WTC11 (cell line): ENCODE data around the gene ELF5. TPM values are rescaled to one million over a fixed set of nuclear protein-coding genes. Genes with fewer than 3 reads are reported as not detected.

ENCODE experiments used
- CBFB ChIP-seq: sonication (generic); formaldehyde crosslinking; IDR thresholded peaks from 2 replicates; pipeline ENCODE4 v1.8.1; 2022; ENCODE audit warnings: mild to moderate bottlenecking, low read depth, missing genetic modification reagents
- FOXP1 ChIP-seq: sonication (generic); formaldehyde crosslinking; IDR thresholded peaks from 2 replicates; pipeline ENCODE4 v1.8.0; 2022; ENCODE audit warnings: missing genetic modification reagents, mild to moderate bottlenecking, moderate library complexity, borderline replicate concordance
- IRF2 ChIP-seq: sonication (generic); formaldehyde crosslinking; IDR thresholded peaks from 2 replicates; pipeline ENCODE4 v1.8.0; 2022; ENCODE audit warnings: low read depth, missing genetic modification reagents, borderline replicate concordance
- JUN ChIP-seq: sonication (generic); formaldehyde crosslinking; IDR thresholded peaks from 2 replicates; pipeline ENCODE4 v1.8.0; 2023; ENCODE audit warnings: mild to moderate bottlenecking, missing genetic modification reagents
- NFE2L1 ChIP-seq: sonication (generic); formaldehyde crosslinking; IDR thresholded peaks from 2 replicates; pipeline ENCODE4 v1.8.1; 2023; ENCODE audit warnings: missing genetic modification reagents
- NR1H2 ChIP-seq: sonication (generic); formaldehyde crosslinking; IDR thresholded peaks from 2 replicates; pipeline ENCODE4 v1.9.0; 2021; ENCODE audit warnings: mild to moderate bottlenecking, moderate library complexity, missing genetic modification reagents
- TEAD4 ChIP-seq: sonication (generic); formaldehyde crosslinking; IDR thresholded peaks from 2 replicates; pipeline ENCODE4 v1.8.0; 2022; ENCODE audit warnings: mild to moderate bottlenecking, missing genetic modification reagents
- TP53 ChIP-seq: sonication (generic); formaldehyde crosslinking; IDR thresholded peaks from 2 replicates; pipeline ENCODE4 v1.8.1; 2023; ENCODE audit warnings: mild to moderate bottlenecking, missing genetic modification reagents
- ZNF219 ChIP-seq: sonication (generic); formaldehyde crosslinking; IDR thresholded peaks from 2 replicates; pipeline ENCODE4 v1.8.0; 2023; ENCODE audit warnings: missing genetic modification reagents, mild to moderate bottlenecking, borderline replicate concordance
- ZNF232 ChIP-seq: sonication (generic); formaldehyde crosslinking; IDR thresholded peaks from 2 replicates; pipeline ENCODE4 v1.8.0; 2022; ENCODE audit warnings: mild to moderate bottlenecking, missing genetic modification reagents
- ZNF263 ChIP-seq: sonication (generic); formaldehyde crosslinking; IDR thresholded peaks from 2 replicates; pipeline ENCODE4 v1.8.1; 2022; ENCODE audit warnings: low read depth, mild to moderate bottlenecking, moderate library complexity, missing genetic modification reagents
- total RNA-seq: library from RNA; stranded (reverse); gene quantifications from 3 replicates; pipeline ENCODE4 v1.2.3, GENCODE V29; 2021
- TF ChIP-seq, protein P1 (sequence below): sonication (generic); formaldehyde crosslinking; IDR thresholded peaks from 2 replicates; pipeline ENCODE4 v1.8.1; 2022; ENCODE audit warnings: low read depth, mild to moderate bottlenecking, moderate library complexity, missing genetic modification reagents, borderline replicate concordance
- TF ChIP-seq, protein P2 (sequence below): sonication (generic); formaldehyde crosslinking; IDR thresholded peaks from 2 replicates; pipeline ENCODE4 v1.8.0; 2022; ENCODE audit warnings: mild to moderate bottlenecking, missing genetic modification reagents
- TF ChIP-seq, protein P3 (sequence below): sonication (generic); formaldehyde crosslinking; IDR thresholded peaks from 2 replicates; pipeline ENCODE4 v1.8.1; 2023; ENCODE audit warnings: mild to moderate bottlenecking, missing genetic modification reagents
- TF ChIP-seq, protein P4 (sequence below): sonication (generic); formaldehyde crosslinking; IDR thresholded peaks from 2 replicates; pipeline ENCODE4 v1.8.0; 2023; ENCODE audit warnings: missing genetic modification reagents, mild to moderate bottlenecking, borderline replicate concordance
- TF ChIP-seq, protein P5 (sequence below): sonication (generic); formaldehyde crosslinking; conservative IDR thresholded peaks from 2 replicates; pipeline ENCODE4 v1.8.1; 2023; ENCODE audit warnings: mild to moderate bottlenecking, low read depth, missing genetic modification reagents, moderate library complexity
- TF ChIP-seq, protein P6 (sequence below): fragments of 250-450 bp; sonication (Bioruptor Pico); IDR thresholded peaks from 2 replicates; pipeline ENCODE4 v1.9.0; 2021; ENCODE audit warnings: mild to moderate bottlenecking
- TF ChIP-seq, protein P7 (sequence below): fragments of 250-450 bp; sonication (Bioruptor Pico); IDR thresholded peaks from 2 replicates; pipeline ENCODE4 v1.9.0; 2021; ENCODE audit warnings: moderate library complexity, mild to moderate bottlenecking, inconsistent platforms, borderline replicate concordance
- TF ChIP-seq, protein P8 (sequence below): sonication (generic); formaldehyde crosslinking; IDR thresholded peaks from 2 replicates; pipeline ENCODE4 v1.8.1; 2022; ENCODE audit warnings: mild to moderate bottlenecking, moderate library complexity, missing genetic modification reagents

Gene ELF5
- total RNA-seq, 1 experiment from 2014 or later = not detected

DNA sequence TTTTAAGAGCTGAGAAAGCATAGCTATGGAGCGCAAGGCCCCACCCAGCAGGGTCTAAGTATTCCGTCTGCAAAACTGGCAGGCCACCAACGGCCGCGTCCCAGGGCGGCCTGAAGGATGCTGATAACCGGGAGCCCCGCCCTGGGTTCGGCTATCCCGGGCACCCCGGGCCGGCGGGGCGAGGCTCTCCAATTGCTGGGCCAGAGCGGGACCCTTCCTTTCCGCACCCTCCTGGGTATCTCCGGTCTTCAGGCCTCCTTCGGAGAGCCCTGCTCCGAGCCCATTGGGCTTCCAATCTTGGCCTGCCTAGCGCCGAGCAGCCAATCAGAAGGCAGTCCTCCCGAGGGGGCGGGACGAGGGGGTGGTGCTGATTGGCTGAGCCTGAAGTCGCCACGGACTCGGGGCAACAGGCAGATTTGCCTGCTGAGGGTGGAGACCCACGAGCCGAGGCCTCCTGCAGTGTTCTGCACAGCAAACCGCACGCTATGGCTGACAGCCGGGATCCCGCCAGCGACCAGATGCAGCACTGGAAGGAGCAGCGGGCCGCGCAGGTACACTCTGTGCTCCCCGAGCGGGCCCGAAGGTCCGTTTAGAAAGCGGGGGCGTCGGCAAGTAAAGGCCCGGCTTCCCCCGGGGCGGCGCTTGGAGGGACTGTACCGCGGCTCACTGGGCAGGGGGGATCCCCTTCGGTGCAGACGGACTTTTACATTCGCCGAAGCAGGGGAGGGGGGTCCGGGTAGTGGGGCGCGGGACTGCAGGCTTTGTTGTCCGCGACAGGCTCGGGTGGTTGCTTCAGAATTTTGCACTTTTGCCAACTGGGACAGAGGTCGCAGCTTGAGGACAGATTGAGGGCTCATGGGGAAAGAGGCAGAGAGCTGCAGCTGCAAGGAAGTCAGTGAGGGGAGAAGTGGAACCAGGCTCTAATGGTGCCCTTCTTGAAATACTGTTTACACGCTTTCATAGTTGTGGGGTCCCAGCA, 74.8 kb downstream of the ELF5 start, which contains the start of gene CAT (continued):
- TF ChIP-seq JUN (CRISPR knock-in tag) (no peak), TP53 (no peak), NR1H2 (CRISPR knock-in tag) (no peak), ZNF263 (CRISPR knock-in tag) (no peak), FOXP1 (CRISPR knock-in tag) (no peak; the same call in 1 of the 2 replicates), TEAD4 (CRISPR knock-in tag) (no peak), IRF2 (no peak), ZNF232 (no peak), ZNF219 (CRISPR knock-in tag) (no peak), NFE2L1 (CRISPR knock-in tag) (no peak), CBFB (CRISPR knock-in tag) (no peak)
- TF ChIP-seq, protein P1, sequence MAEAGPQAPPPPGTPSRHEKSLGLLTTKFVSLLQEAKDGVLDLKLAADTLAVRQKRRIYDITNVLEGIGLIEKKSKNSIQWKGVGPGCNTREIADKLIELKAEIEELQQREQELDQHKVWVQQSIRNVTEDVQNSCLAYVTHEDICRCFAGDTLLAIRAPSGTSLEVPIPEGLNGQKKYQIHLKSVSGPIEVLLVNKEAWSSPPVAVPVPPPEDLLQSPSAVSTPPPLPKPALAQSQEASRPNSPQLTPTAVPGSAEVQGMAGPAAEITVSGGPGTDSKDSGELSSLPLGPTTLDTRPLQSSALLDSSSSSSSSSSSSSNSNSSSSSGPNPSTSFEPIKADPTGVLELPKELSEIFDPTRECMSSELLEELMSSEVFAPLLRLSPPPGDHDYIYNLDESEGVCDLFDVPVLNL (CRISPR knock-in tag) = no peak
- TF ChIP-seq, protein P2, sequence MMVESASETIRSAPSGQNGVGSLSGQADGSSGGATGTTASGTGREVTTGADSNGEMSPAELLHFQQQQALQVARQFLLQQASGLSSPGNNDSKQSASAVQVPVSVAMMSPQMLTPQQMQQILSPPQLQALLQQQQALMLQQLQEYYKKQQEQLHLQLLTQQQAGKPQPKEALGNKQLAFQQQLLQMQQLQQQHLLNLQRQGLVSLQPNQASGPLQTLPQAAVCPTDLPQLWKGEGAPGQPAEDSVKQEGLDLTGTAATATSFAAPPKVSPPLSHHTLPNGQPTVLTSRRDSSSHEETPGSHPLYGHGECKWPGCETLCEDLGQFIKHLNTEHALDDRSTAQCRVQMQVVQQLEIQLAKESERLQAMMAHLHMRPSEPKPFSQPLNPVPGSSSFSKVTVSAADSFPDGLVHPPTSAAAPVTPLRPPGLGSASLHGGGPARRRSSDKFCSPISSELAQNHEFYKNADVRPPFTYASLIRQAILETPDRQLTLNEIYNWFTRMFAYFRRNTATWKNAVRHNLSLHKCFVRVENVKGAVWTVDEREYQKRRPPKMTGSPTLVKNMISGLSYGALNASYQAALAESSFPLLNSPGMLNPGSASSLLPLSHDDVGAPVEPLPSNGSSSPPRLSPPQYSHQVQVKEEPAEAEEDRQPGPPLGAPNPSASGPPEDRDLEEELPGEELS (CRISPR knock-in tag) = no peak
- TF ChIP-seq, protein P3, sequence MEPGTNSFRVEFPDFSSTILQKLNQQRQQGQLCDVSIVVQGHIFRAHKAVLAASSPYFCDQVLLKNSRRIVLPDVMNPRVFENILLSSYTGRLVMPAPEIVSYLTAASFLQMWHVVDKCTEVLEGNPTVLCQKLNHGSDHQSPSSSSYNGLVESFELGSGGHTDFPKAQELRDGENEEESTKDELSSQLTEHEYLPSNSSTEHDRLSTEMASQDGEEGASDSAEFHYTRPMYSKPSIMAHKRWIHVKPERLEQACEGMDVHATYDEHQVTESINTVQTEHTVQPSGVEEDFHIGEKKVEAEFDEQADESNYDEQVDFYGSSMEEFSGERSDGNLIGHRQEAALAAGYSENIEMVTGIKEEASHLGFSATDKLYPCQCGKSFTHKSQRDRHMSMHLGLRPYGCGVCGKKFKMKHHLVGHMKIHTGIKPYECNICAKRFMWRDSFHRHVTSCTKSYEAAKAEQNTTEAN (CRISPR knock-in tag) = no peak
- TF ChIP-seq, protein P4, sequence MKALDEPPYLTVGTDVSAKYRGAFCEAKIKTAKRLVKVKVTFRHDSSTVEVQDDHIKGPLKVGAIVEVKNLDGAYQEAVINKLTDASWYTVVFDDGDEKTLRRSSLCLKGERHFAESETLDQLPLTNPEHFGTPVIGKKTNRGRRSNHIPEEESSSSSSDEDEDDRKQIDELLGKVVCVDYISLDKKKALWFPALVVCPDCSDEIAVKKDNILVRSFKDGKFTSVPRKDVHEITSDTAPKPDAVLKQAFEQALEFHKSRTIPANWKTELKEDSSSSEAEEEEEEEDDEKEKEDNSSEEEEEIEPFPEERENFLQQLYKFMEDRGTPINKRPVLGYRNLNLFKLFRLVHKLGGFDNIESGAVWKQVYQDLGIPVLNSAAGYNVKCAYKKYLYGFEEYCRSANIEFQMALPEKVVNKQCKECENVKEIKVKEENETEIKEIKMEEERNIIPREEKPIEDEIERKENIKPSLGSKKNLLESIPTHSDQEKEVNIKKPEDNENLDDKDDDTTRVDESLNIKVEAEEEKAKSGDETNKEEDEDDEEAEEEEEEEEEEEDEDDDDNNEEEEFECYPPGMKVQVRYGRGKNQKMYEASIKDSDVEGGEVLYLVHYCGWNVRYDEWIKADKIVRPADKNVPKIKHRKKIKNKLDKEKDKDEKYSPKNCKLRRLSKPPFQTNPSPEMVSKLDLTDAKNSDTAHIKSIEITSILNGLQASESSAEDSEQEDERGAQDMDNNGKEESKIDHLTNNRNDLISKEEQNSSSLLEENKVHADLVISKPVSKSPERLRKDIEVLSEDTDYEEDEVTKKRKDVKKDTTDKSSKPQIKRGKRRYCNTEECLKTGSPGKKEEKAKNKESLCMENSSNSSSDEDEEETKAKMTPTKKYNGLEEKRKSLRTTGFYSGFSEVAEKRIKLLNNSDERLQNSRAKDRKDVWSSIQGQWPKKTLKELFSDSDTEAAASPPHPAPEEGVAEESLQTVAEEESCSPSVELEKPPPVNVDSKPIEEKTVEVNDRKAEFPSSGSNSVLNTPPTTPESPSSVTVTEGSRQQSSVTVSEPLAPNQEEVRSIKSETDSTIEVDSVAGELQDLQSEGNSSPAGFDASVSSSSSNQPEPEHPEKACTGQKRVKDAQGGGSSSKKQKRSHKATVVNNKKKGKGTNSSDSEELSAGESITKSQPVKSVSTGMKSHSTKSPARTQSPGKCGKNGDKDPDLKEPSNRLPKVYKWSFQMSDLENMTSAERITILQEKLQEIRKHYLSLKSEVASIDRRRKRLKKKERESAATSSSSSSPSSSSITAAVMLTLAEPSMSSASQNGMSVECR (CRISPR knock-in tag) = peak; percentile 34
- TF ChIP-seq, protein P5, sequence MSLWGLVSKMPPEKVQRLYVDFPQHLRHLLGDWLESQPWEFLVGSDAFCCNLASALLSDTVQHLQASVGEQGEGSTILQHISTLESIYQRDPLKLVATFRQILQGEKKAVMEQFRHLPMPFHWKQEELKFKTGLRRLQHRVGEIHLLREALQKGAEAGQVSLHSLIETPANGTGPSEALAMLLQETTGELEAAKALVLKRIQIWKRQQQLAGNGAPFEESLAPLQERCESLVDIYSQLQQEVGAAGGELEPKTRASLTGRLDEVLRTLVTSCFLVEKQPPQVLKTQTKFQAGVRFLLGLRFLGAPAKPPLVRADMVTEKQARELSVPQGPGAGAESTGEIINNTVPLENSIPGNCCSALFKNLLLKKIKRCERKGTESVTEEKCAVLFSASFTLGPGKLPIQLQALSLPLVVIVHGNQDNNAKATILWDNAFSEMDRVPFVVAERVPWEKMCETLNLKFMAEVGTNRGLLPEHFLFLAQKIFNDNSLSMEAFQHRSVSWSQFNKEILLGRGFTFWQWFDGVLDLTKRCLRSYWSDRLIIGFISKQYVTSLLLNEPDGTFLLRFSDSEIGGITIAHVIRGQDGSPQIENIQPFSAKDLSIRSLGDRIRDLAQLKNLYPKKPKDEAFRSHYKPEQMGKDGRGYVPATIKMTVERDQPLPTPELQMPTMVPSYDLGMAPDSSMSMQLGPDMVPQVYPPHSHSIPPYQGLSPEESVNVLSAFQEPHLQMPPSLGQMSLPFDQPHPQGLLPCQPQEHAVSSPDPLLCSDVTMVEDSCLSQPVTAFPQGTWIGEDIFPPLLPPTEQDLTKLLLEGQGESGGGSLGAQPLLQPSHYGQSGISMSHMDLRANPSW (CRISPR knock-in tag) = no peak
- TF ChIP-seq, protein P6, sequence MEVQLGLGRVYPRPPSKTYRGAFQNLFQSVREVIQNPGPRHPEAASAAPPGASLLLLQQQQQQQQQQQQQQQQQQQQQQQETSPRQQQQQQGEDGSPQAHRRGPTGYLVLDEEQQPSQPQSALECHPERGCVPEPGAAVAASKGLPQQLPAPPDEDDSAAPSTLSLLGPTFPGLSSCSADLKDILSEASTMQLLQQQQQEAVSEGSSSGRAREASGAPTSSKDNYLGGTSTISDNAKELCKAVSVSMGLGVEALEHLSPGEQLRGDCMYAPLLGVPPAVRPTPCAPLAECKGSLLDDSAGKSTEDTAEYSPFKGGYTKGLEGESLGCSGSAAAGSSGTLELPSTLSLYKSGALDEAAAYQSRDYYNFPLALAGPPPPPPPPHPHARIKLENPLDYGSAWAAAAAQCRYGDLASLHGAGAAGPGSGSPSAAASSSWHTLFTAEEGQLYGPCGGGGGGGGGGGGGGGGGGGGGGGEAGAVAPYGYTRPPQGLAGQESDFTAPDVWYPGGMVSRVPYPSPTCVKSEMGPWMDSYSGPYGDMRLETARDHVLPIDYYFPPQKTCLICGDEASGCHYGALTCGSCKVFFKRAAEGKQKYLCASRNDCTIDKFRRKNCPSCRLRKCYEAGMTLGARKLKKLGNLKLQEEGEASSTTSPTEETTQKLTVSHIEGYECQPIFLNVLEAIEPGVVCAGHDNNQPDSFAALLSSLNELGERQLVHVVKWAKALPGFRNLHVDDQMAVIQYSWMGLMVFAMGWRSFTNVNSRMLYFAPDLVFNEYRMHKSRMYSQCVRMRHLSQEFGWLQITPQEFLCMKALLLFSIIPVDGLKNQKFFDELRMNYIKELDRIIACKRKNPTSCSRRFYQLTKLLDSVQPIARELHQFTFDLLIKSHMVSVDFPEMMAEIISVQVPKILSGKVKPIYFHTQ (CRISPR knock-in tag) = no peak
- TF ChIP-seq, protein P7, sequence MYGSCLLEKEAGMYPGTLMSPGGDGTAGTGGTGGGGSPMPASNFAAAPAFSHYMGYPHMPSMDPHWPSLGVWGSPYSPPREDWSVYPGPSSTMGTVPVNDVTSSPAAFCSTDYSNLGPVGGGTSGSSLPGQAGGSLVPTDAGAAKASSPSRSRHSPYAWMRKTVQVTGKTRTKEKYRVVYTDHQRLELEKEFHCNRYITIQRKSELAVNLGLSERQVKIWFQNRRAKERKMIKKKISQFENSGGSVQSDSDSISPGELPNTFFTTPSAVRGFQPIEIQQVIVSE (CRISPR knock-in tag) = no peak
- TF ChIP-seq, protein P8, sequence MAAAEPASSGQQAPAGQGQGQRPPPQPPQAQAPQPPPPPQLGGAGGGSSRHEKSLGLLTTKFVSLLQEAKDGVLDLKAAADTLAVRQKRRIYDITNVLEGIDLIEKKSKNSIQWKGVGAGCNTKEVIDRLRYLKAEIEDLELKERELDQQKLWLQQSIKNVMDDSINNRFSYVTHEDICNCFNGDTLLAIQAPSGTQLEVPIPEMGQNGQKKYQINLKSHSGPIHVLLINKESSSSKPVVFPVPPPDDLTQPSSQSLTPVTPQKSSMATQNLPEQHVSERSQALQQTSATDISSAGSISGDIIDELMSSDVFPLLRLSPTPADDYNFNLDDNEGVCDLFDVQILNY (CRISPR knock-in tag) = 0 out of 2 replicates have a peak, but pooled peaks have one; percentile 40
